ENCODE results near the gene CHST2. TPM values are rescaled to one million over a fixed set of nuclear protein-coding genes. Genes with fewer than 3 reads are reported as not detected.

Gene CHST2
- total RNA-seq, 1 donor from 2014 or later, result 51.7 TPM

DNA sequence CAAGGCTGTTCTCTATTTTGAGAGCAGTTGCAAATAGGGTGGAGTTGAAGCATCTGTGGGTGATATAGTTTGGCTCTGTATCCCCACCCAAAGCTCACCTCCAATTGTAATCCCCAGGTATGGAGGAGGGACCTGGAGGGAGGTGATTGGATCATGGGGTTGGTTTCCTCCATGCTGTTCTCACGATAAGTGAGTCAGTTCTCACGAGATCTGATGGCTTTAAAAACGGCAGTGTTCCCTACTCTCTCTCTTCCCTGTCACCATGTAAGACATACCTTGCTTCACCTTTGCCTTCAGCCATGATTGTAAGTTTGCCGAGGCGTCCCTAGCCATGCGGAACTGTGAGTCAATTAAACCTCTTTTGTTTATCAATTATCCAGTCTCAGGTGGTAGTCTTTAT, 21.0 kb downstream of the CHST2 start:
- Mint-ChIP-seq H3K4me3 (ENCODE audit: unreplicated experiment) (no peak overlapping the region), H3K27me3 (ENCODE audit: unreplicated experiment) (peaks cover 7% of the 10 kb centered on the region), H3K4me1 (ENCODE audit: low read depth, unreplicated experiment) (peaks cover 9% of the 10 kb centered on the region), H3K36me3 (ENCODE audit: unreplicated experiment) (no peaks in the 10 kb centered on the region), H3K9me3 (ENCODE audit: unreplicated experiment) (no peaks in the 10 kb centered on the region), H3K27ac (ENCODE audit: unreplicated experiment) (no peak overlapping the region)
- DNase-seq, result no peak
- TF ChIP-seq, protein P1, sequence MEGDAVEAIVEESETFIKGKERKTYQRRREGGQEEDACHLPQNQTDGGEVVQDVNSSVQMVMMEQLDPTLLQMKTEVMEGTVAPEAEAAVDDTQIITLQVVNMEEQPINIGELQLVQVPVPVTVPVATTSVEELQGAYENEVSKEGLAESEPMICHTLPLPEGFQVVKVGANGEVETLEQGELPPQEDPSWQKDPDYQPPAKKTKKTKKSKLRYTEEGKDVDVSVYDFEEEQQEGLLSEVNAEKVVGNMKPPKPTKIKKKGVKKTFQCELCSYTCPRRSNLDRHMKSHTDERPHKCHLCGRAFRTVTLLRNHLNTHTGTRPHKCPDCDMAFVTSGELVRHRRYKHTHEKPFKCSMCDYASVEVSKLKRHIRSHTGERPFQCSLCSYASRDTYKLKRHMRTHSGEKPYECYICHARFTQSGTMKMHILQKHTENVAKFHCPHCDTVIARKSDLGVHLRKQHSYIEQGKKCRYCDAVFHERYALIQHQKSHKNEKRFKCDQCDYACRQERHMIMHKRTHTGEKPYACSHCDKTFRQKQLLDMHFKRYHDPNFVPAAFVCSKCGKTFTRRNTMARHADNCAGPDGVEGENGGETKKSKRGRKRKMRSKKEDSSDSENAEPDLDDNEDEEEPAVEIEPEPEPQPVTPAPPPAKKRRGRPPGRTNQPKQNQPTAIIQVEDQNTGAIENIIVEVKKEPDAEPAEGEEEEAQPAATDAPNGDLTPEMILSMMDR (IDR thresholded peaks at IDR 0.05; ENCODE audit: partially characterized antibody, unreplicated experiment), result no peak

DNA sequence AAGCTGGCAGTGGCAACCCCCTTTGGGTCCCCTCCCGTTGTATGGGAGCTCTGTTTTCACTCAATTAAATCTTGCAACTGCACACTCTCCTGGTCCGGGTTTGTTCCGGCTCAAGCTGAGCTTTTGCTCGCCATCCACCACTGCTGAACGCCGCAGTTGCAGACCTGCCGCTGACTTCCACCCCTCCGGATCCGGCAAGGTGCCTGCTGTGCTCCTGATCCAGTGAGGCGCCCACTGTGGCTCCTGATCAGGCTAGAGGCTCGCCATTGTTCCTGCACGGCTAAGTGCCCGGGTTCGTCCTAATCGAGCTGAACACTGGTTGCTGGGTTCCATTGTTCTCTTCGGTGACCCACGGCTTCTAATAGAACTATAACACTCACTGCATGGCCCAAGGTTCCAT, 22.8 kb downstream of the CHST2 start:
- peaks cover 9% of the 10 kb centered on the region for H3K4me1 Mint-ChIP-seq (ENCODE audit: low read depth, unreplicated experiment)
- TF ChIP-seq, protein P1 (IDR thresholded peaks at IDR 0.05; ENCODE audit: partially characterized antibody, unreplicated experiment), result no peak
- no peak overlapping the region for H3K4me3 Mint-ChIP-seq (ENCODE audit: unreplicated experiment)
- H3K27ac Mint-ChIP-seq (ENCODE audit: unreplicated experiment), result no peak overlapping the region
- H3K36me3 Mint-ChIP-seq (ENCODE audit: unreplicated experiment), result no peaks in the 10 kb centered on the region
- no peaks in the 10 kb centered on the region for H3K9me3 Mint-ChIP-seq (ENCODE audit: unreplicated experiment)
- H3K27me3 Mint-ChIP-seq (ENCODE audit: unreplicated experiment), result peaks cover 7% of the 10 kb centered on the region
- DNase-seq, result no peak

DNA sequence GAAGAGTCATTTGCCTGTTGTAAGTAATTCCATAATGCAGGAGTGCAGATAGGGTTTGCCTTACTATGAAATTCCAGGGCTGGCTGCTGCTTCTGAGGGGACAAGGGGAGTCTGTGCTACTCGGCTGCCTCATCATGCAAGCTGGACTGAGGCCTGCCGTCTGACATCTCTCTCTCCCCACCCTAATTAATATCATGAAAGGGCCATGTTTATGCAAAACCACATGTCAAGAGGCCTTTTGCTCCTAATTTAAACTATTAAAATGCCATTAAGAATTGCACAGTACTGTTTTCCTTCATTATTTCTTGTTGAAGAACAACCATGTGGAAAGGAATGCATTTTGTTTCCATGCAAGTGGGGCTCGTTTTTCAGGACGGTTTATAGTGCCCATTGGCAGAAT, 26.3 kb downstream of the CHST2 start:
- TF ChIP-seq, protein P1 (IDR thresholded peaks at IDR 0.05; ENCODE audit: partially characterized antibody, unreplicated experiment), result no peak
- Mint-ChIP-seq H3K4me1 (ENCODE audit: low read depth, unreplicated experiment) (peaks cover 2% of the 10 kb centered on the region), H3K9me3 (ENCODE audit: unreplicated experiment) (no peaks in the 10 kb centered on the region), H3K36me3 (ENCODE audit: unreplicated experiment) (no peaks in the 10 kb centered on the region), H3K4me3 (ENCODE audit: unreplicated experiment) (no peak overlapping the region), H3K27ac (ENCODE audit: unreplicated experiment) (no peak overlapping the region), H3K27me3 (ENCODE audit: unreplicated experiment) (peaks cover 2% of the 10 kb centered on the region)
- DNase-seq, result no peak

DNA sequence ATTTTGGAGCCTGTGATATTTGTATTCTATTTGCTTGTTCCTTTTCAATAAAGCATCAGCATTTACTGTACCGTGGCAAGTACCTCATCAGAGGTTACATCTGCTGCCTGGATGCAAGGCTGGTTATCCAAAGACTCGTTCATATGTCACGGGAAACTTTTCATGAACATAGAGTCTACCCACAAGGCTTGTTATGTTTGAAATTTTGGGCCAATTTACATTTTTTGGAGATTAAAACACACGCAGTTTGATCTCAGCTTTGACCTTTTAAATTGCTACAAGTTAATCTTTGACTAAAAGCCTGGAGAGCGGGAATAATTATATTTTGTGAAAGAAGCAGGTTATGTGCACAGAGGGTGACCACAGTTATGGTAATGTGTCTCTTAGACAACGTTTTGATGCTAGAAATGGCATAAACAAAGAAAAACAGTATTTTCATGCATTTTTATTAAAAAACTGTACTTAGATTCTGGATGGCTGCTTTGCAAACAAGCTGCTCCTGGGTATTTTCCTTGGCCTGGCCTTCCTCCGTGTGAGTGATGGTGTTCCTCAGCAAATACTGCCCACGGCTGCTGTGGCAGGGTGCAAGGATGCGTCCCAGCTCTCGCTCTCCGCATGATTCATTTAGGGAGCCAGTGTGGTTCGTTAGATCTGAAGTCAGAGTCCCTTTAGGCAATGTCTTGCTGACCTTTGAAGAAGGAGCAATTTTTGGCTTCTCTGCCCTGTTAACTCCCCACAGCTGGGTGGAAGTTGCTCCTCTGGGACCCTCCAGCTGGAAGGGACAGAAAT, 27.1 kb downstream of the CHST2 start:
- no peak for DNase-seq
- Mint-ChIP-seq H3K4me1 (ENCODE audit: low read depth, unreplicated experiment) (peaks cover 6% of the 10 kb centered on the region), H3K4me3 (ENCODE audit: unreplicated experiment) (no peak overlapping the region), H3K27ac (ENCODE audit: unreplicated experiment) (no peak overlapping the region), H3K36me3 (ENCODE audit: unreplicated experiment) (no peaks in the 10 kb centered on the region), H3K9me3 (ENCODE audit: unreplicated experiment) (no peaks in the 10 kb centered on the region), H3K27me3 (ENCODE audit: unreplicated experiment) (peaks cover 2% of the 10 kb centered on the region)
- TF ChIP-seq, protein P1 (IDR thresholded peaks at IDR 0.05; ENCODE audit: partially characterized antibody, unreplicated experiment), result no peak

DNA sequence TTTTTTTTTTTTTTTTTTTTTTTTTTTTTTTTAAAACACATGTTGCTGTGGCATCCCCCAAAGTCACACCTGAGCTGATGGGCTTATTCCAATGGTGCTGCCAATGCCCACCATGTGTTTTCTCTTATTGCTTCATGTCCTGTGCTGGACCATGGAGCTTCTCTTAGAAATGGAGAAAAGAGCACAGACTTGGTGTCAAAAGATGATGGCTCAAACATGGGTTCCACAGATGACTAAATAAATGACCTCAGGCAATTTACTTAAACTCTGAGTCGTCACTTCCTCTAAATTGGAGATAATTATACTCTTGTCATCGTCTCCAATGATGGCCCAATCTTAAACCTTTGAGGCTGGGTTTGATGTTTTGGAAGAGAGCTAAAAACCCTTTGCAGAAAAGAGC, 28.1 kb downstream of the CHST2 start:
- Mint-ChIP-seq H3K4me1 (ENCODE audit: low read depth, unreplicated experiment) (peaks cover 6% of the 10 kb centered on the region), H3K36me3 (ENCODE audit: unreplicated experiment) (no peaks in the 10 kb centered on the region), H3K27ac (ENCODE audit: unreplicated experiment) (no peak overlapping the region), H3K9me3 (ENCODE audit: unreplicated experiment) (no peaks in the 10 kb centered on the region), H3K27me3 (ENCODE audit: unreplicated experiment) (peaks cover 2% of the 10 kb centered on the region), H3K4me3 (ENCODE audit: unreplicated experiment) (no peak overlapping the region)
- DNase-seq, result no peak
- TF ChIP-seq, protein P1 (IDR thresholded peaks at IDR 0.05; ENCODE audit: partially characterized antibody, unreplicated experiment), result no peak

Measured in glutamatergic neuron (in vitro differentiated cells).